ENCODE measurements around the gene CEP131. TPM values are rescaled to one million over a fixed set of nuclear protein-coding genes. Genes with fewer than 3 reads are reported as not detected.

Gene CEP131
- total and polyA plus RNA-seq, 7 donors: 1.8 to 11.6 (median 5.0) TPM

- intact Hi-C loops (cut with DNase I): no loop called here
- no peak for DNase-seq
- H3K27ac ChIP-seq: no peak overlapping the region
- no peaks in the 10 kb centered on the region for H3K36me3 ChIP-seq
- 90 to 94% methylated on average over 8 of the region's 8 CpGs for WGBS, 2 donors
- no peak overlapping the region for H3K4me3 ChIP-seq
- no peaks in the 10 kb centered on the region for H3K9me3 ChIP-seq
- no peaks in the 10 kb centered on the region for H3K27me3 ChIP-seq
- no peaks in the 10 kb centered on the region for H3K4me1 ChIP-seq
- TF ChIP-seq, protein P1, sequence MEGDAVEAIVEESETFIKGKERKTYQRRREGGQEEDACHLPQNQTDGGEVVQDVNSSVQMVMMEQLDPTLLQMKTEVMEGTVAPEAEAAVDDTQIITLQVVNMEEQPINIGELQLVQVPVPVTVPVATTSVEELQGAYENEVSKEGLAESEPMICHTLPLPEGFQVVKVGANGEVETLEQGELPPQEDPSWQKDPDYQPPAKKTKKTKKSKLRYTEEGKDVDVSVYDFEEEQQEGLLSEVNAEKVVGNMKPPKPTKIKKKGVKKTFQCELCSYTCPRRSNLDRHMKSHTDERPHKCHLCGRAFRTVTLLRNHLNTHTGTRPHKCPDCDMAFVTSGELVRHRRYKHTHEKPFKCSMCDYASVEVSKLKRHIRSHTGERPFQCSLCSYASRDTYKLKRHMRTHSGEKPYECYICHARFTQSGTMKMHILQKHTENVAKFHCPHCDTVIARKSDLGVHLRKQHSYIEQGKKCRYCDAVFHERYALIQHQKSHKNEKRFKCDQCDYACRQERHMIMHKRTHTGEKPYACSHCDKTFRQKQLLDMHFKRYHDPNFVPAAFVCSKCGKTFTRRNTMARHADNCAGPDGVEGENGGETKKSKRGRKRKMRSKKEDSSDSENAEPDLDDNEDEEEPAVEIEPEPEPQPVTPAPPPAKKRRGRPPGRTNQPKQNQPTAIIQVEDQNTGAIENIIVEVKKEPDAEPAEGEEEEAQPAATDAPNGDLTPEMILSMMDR (IDR thresholded peaks at IDR 0.05): no peak
- TF ChIP-seq POLR2AphosphoS5 (IDR thresholded peaks at IDR 0.05) (no peak), POLR2A (IDR thresholded peaks at IDR 0.05) (no peak), EP300 (IDR thresholded peaks at IDR 0.05) (no peak)
Measured at GRCh38 chr17:81213978-81214377, 8.8 kb downstream of the CEP131 start.

GRCh38 chr17:81212365-81212764, 10.4 kb downstream of the CEP131 start:
- no peak overlapping the region for H3K27ac ChIP-seq
- TF ChIP-seq EP300 (IDR thresholded peaks at IDR 0.05) (no peak), POLR2AphosphoS5 (IDR thresholded peaks at IDR 0.05) (no peak), POLR2A (IDR thresholded peaks at IDR 0.05) (no peak)
- TF ChIP-seq, protein P1 (IDR thresholded peaks at IDR 0.05): no peak
- H3K9me3 ChIP-seq: no peaks in the 10 kb centered on the region
- no peaks in the 10 kb centered on the region for H3K27me3 ChIP-seq
- peaks cover 0 to 5% (median 0%) of the 10 kb centered on the region in 4 donors for H3K36me3 ChIP-seq
- intact Hi-C loops (cut with DNase I): no loop called here
- no peak overlapping the region for H3K4me3 ChIP-seq
- 88 to 96% methylated on average over 9 of the region's 9 CpGs for WGBS, 2 donors
- DNase-seq: no peak
- H3K4me1 ChIP-seq: no peaks in the 10 kb centered on the region

DNA sequence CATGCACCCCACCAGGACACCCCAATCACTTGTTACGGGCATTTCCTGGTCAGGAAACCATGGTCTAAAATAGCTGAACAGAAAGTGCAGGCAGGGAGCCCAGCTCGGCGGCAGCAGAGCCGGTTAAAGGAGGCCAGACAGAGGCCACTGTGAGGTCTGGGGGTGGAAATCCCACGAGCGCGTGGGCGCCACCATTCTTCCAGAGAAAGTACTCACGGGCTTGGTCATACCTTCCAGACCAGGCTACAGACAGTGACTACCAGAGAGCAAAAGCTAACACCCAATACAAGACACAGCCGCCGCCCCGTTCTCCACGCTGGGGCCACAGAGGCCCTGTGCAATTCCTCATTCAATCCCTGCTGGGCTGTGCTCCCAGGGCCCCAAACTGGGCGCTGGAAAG, 11.9 kb downstream of the CEP131 start:
- Histone ChIP-seq H3K27ac (no peak overlapping the region), H3K4me3 (no peak overlapping the region), H3K27me3 (no peaks in the 10 kb centered on the region), H3K4me1 (no peaks in the 10 kb centered on the region), H3K9me3 (no peaks in the 10 kb centered on the region), H3K36me3 (peaks cover 0 to 5% (median 0%) of the 10 kb centered on the region in 4 donors)
- no peak for DNase-seq
- TF ChIP-seq EP300 (IDR thresholded peaks at IDR 0.05) (no peak), POLR2AphosphoS5 (IDR thresholded peaks at IDR 0.05) (no peak), POLR2A (IDR thresholded peaks at IDR 0.05) (no peak)
- TF ChIP-seq, protein P1 (IDR thresholded peaks at IDR 0.05): no peak
- 71 to 82% methylated on average over 14 of the region's 14 CpGs for WGBS, 2 donors
- intact Hi-C loops (cut with DNase I): no loop called here

DNA sequence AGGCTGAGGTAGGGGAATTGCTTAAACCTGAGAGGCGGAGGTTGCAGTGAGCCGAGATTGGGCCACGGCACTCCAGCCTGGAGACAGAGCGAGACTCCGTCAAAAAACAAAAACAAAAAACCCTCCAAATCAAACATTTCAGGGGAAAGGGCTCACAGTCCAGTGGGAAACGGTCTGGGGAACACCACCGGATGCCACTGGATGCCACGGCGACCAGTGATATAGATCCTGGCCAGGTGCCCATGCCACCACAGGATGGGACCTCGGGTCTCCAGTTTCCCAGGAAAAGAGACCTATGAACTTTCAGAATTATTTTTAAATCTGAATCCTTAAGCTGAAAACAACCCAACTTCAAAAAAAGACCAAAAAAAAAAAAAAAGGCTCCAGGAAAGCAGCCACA, 12.3 kb downstream of the CEP131 start:
- 84 to 90% methylated on average over 10 of the region's 10 CpGs for WGBS, 2 donors
- no peak overlapping the region for H3K27ac ChIP-seq
- peaks cover 0 to 5% (median 0%) of the 10 kb centered on the region in 4 donors for H3K36me3 ChIP-seq
- intact Hi-C loops (cut with DNase I): no loop called here
- DNase-seq: no peak
- no peaks in the 10 kb centered on the region for H3K27me3 ChIP-seq
- no peaks in the 10 kb centered on the region for H3K4me1 ChIP-seq
- TF ChIP-seq POLR2A (IDR thresholded peaks at IDR 0.05) (no peak), POLR2AphosphoS5 (IDR thresholded peaks at IDR 0.05) (no peak), EP300 (IDR thresholded peaks at IDR 0.05) (no peak)
- TF ChIP-seq, protein P1 (IDR thresholded peaks at IDR 0.05): no peak
- no peak overlapping the region for H3K4me3 ChIP-seq
- no peaks in the 10 kb centered on the region for H3K9me3 ChIP-seq

DNA sequence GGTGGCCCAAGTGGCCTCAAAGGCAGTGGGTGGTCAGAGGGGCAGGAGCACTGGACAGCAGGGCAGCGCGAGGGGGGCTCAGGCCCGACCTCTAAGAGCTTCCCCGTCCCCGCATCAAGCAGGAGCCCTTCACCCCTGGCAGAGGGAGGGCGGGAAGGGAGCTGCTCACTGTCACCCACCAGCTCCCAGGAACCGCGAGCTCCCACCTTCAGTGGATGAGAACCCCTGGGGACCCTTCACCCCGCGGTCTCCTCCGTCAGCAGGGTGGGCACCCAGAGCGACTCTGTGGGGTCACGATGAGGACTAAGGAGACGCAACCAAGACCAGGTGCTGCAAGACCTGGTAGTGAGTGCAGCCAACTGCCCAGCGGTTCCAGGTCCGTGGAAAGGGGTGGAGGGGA, 13.6 kb downstream of the CEP131 start:
- Histone ChIP-seq H3K36me3 (peaks cover 0 to 5% (median 0%) of the 10 kb centered on the region in 4 donors), H3K9me3 (no peaks in the 10 kb centered on the region), H3K4me1 (no peaks in the 10 kb centered on the region), H3K4me3 (no peak overlapping the region), H3K27me3 (no peaks in the 10 kb centered on the region), H3K27ac (no peak overlapping the region)
- TF ChIP-seq POLR2A (IDR thresholded peaks at IDR 0.05): no peak
- TF ChIP-seq, protein P1 (IDR thresholded peaks at IDR 0.05): no peak
- no peak for TF ChIP-seq EP300 (IDR thresholded peaks at IDR 0.05)
- no peak for TF ChIP-seq POLR2AphosphoS5 (IDR thresholded peaks at IDR 0.05)
- intact Hi-C loops (cut with DNase I): no loop called here
- 97 to 98% methylated on average over 16 of the region's 16 CpGs for WGBS, 2 donors
- no peak for DNase-seq

Measured in sigmoid colon (tissue), 7 donors.